ENCODE measurements around the gene IGFBP5. TPM values are rescaled to one million over a fixed set of nuclear protein-coding genes. Genes with fewer than 3 reads are reported as not detected.

IGFBP5 gene
- total and polyA plus RNA-seq, 4 donors, result 2.3 to 43.4 (median 14.4) TPM

GRCh38 chr2:216742411-216742810, 47.1 kb upstream of the IGFBP5 start:
- Histone ChIP-seq H3K27ac (ENCODE audit: low read depth in 1 of 2, low read length in 2 of 2) (no peak overlapping the region), H3K36me3 (ENCODE audit: control insufficient read depth in 4 of 4, insufficient read depth in 3 of 4, low read depth in 1 of 4, low read length in 3 of 4) (no peaks in the 10 kb centered on the region), H3K4me3 (ENCODE audit: low read depth in 1 of 3, low read length in 3 of 3) (no peak overlapping the region), H3K9me3 (ENCODE audit: control insufficient read depth in 4 of 4, low read length in 3 of 4) (no peaks in the 10 kb centered on the region), H3K9ac (ENCODE audit: low read depth in 1 of 2, low read length in 2 of 2) (no peak overlapping the region), H3K27me3 (ENCODE audit: control insufficient read depth in 4 of 4, insufficient read depth in 4 of 4, low read length in 3 of 4) (no peaks in the 10 kb centered on the region), H3K4me1 (ENCODE audit: control insufficient read depth in 4 of 4, insufficient read depth in 4 of 4, low read length in 3 of 4) (peaks cover 6 to 20% (median 14%) of the 10 kb centered on the region in 4 donors)
- TF ChIP-seq RXRA (IDR thresholded peaks at IDR 0.05), result peak in 1 of 2 donors; percentile 19
- peak; percentile 62 for TF ChIP-seq NR2F2 (IDR thresholded peaks at IDR 0.05)
- TF ChIP-seq EGR1 (IDR thresholded peaks at IDR 0.05; ENCODE audit: low read depth in 2 of 2), result no peak
- WGBS, result 85% methylated on average over 3 of the region's 3 CpGs
- DNase-seq (ENCODE audit: low spot score), result no peak

- no peak overlapping the region for H3K9ac ChIP-seq (ENCODE audit: low read depth in 1 of 2, low read length in 2 of 2)
- H3K4me1 ChIP-seq (ENCODE audit: control insufficient read depth in 4 of 4, insufficient read depth in 4 of 4, low read length in 3 of 4), result peaks cover 6 to 20% (median 14%) of the 10 kb centered on the region in 4 donors
- peak overlapping the region; percentile 59 to 92 for H3K27ac ChIP-seq (ENCODE audit: low read depth in 1 of 2, low read length in 2 of 2)
- H3K4me3 ChIP-seq (ENCODE audit: low read depth in 1 of 3, low read length in 3 of 3), result no peak overlapping the region
- no peaks in the 10 kb centered on the region for H3K27me3 ChIP-seq (ENCODE audit: control insufficient read depth in 4 of 4, insufficient read depth in 4 of 4, low read length in 3 of 4)
- 37% methylated on average over 2 of the region's 2 CpGs for WGBS
- H3K36me3 ChIP-seq (ENCODE audit: control insufficient read depth in 4 of 4, insufficient read depth in 3 of 4, low read depth in 1 of 4, low read length in 3 of 4), result no peaks in the 10 kb centered on the region
- H3K9me3 ChIP-seq (ENCODE audit: control insufficient read depth in 4 of 4, low read length in 3 of 4), result no peaks in the 10 kb centered on the region
- no peak for TF ChIP-seq RXRA (IDR thresholded peaks at IDR 0.05)
- peak in 1 of 2 donors; percentile 4 for TF ChIP-seq HNF4A (conservative IDR thresholded peaks at IDR 0.05)
- DNase-seq (ENCODE audit: low spot score), result no peak
These were observed 45.9 kb upstream of the IGFBP5 start for GRCh38 chr2:216741223-216741593.

GRCh38 chr2:216740557-216741222, 45.3 kb upstream of the IGFBP5 start:
- Histone ChIP-seq H3K4me3 (ENCODE audit: low read depth in 1 of 3, low read length in 3 of 3) (no peak overlapping the region), H3K27me3 (ENCODE audit: control insufficient read depth in 4 of 4, insufficient read depth in 4 of 4, low read length in 3 of 4) (no peaks in the 10 kb centered on the region), H3K4me1 (ENCODE audit: control insufficient read depth in 4 of 4, insufficient read depth in 4 of 4, low read length in 3 of 4) (peaks cover 6 to 20% (median 14%) of the 10 kb centered on the region in 4 donors), H3K9me3 (ENCODE audit: control insufficient read depth in 4 of 4, low read length in 3 of 4) (no peaks in the 10 kb centered on the region), H3K9ac (ENCODE audit: low read depth in 1 of 2, low read length in 2 of 2) (peak overlapping the region in 1 of 2 donors; percentile 85), H3K27ac (ENCODE audit: low read depth in 1 of 2, low read length in 2 of 2) (peak overlapping the region; percentile 75 to 92), H3K36me3 (ENCODE audit: control insufficient read depth in 4 of 4, insufficient read depth in 3 of 4, low read depth in 1 of 4, low read length in 3 of 4) (no peaks in the 10 kb centered on the region)
- peak; percentile 39 for DNase-seq (ENCODE audit: low spot score)
- TF ChIP-seq HNF4A (conservative IDR thresholded peaks at IDR 0.05) (peak; percentile 63 to 79), GABPA (IDR thresholded peaks at IDR 0.05 in 1 of 2, conservative IDR thresholded peaks at IDR 0.05 in 1 of 2) (no peak), RAD21 (IDR thresholded peaks at IDR 0.05) (peak; percentile 57 to 64), EGR1 (IDR thresholded peaks at IDR 0.05; ENCODE audit: low read depth in 2 of 2) (peak in 1 of 2 donors; percentile 19), ZBTB33 (IDR thresholded peaks at IDR 0.05) (peak; percentile 66), HNF4G (IDR thresholded peaks at IDR 0.05) (no peak), ATF3 (IDR thresholded peaks at IDR 0.05) (peak; percentile 51), RXRA (IDR thresholded peaks at IDR 0.05) (peak; percentile 93 to 97), CTCF (IDR thresholded peaks at IDR 0.05; ENCODE audit: low read depth, low read length, missing input control) (no peak), YY1 (IDR thresholded peaks at IDR 0.05) (peak; percentile 72), TAF1 (conservative IDR thresholded peaks at IDR 0.05) (no peak), REST (IDR thresholded peaks at IDR 0.05) (peak; percentile 82), FOXA2 (IDR thresholded peaks at IDR 0.05) (peak; percentile 65), NR2F2 (IDR thresholded peaks at IDR 0.05) (peak; percentile 84), MAX (IDR thresholded peaks at IDR 0.05) (peak; percentile 67), FOXA1 (IDR thresholded peaks at IDR 0.05) (peak; percentile 80), SP1 (IDR thresholded peaks at IDR 0.05) (peak; percentile 87), JUND (IDR thresholded peaks at IDR 0.05) (peak in 1 of 2 donors; percentile 47)
- 45% methylated on average over 6 of the region's 6 CpGs for WGBS
